GM21423 (cell line): ENCODE data around the gene BMPR1B.

Source experiments
- ATAC-seq: cut with Tn5 transposase; IDR thresholded peaks from one replicate; pipeline ENCODE4 v1.9.1; 2021; ENCODE audit warnings: mild to moderate bottlenecking, moderate library complexity; ENCODE audit not compliant: unreplicated experiment

The BMPR1B gene

DNA sequence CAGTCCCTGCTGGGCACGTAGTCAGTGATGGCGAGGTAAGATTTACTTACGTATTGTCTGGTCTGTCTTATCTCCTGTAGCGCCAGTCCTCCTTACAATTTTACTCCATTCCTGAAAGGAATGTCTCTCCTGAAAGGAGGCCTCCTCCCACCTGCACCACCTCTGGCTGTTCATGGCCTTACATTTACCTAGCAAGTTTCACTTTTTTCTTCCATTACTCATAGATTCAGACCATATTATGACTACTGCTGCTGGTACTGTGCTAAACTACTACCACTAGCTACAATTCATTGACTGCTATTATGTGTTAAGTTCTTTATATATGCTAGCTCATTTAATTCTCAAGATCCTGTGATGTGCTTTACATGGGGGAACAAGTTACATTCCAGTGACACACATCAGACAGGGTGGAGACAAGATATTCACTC, 189.9 kb downstream of the BMPR1B start:
- ATAC-seq: no peak

- no peak for ATAC-seq
Observed at GRCh38 chr4:94954251-94954650, 196.5 kb downstream of the BMPR1B start.

DNA sequence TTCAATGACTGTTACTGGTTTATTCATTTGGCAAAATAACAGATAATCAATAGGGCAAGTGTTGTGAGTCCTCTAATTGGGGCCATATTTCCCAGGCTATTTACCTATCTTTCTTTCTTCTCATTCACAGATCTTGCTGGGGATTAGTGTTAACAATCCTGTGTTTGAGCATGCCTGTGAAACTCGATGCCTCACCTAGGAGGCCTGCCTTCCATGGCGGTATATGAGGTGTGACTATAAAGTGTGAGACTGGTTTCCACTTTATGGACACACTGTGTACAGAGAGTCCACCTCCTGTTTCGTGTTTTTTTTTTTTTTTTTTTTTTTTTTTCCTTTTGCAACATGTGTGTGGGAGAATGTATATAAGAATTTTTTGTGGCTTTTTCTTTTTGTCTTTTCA, 199.3 kb downstream of the BMPR1B start:
- no peak for ATAC-seq

- ATAC-seq: no peak
Observed at GRCh38 chr4:94959307-94959706, 201.6 kb downstream of the BMPR1B start.

DNA sequence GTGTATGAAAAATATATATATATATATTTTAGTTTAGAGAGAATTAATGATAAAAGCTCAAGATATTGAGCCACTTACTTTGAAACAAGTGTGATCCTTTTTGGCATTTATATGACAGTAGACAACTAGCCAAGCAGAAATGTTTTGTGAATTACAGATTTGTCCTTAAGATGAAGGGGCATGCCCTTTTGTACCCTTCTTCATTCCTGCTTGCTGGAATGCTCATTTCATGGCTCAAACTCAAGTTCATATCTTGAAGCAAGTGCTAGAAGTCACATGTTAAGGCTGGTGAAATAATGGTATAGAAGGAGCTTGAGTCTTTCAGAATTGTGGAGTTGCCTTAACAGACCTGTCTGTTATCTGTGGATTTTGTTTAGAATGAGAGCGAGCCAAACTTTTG, 203.0 kb downstream of the BMPR1B start:
- no peak for ATAC-seq

GRCh38 chr4:94961420-94961819, 203.7 kb downstream of the BMPR1B start:
- no peak for ATAC-seq

DNA sequence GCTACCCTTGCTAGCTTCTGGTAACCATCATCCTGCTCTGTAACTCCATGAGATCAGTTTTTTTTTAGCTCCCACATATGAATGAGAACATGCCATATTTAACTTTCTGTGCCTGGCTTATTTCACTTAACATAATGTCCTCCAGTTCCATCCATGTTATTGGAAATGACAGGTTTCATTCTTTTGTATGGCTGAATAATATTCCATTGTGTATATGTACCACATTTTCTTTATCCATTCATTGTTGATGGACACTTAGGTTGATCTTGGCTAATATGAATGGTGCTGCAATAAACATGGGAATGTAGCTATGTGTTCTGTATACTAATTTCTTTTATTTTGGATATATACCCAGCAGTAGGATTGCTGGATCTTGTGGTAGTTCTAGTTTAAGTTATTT, 204.7 kb downstream of the BMPR1B start:
- no peak for ATAC-seq

DNA sequence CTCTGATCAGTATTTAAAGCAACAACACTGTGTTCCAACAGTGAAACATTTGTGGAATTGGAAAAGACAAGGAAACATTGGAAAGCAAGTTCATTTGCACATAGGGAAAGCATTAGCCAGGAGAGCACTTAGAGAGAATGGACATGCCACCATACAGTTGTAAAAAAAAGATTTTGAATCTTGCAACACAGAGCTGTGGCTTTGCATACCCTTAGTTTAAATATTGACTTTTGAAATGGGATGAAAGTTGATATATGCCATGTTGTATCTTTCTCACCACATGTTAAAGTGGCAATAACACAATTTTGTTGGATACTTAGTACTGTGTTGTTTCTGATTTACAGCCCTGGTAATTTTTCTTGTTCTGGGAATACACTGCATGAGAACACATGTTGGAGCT, 208.1 kb downstream of the BMPR1B start:
- no peak for ATAC-seq

DNA sequence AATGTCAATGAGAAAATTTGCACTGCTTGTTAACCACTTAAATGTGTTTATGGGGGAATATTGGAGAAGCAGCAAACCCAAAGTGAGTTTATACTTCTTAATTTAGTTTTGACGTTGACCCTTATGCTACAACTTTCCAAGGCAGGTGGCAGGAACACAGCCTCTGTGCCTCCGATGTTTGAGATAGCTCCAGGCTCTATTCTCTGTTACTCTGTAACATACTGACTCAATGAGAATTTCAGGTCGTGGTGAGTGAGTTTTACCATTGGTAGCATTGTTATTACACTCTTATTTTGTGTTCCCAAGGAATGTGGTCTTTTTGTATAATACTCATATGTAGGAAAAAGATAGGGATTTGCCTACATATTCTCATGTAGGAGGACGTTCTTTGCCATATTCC, 210.7 kb downstream of the BMPR1B start:
- no peak for ATAC-seq

GRCh38 chr4:94970650-94971049, 212.9 kb downstream of the BMPR1B start:
- no peak for ATAC-seq

DNA sequence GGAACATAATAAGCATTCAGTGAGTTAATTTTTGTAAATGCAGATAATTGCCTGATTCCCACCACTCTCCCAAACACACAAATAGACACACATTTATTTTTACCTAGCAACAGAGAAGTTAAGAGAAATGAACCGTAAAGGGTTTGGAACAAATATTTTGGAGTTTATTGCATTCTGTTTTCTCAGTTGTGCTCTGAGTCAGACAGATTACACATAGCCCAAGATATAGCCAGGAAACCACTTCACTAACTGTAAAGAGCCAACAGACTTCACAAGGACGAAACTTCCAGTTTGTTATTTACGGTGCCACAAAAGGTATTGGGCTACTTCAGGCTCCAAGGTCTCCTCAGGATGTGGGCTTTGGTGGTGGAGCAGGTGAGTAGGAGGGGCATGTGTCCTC, 217.0 kb downstream of the BMPR1B start:
- ATAC-seq: no peak

GRCh38 chr4:94976371-94977011, 218.7 kb downstream of the BMPR1B start:
- ATAC-seq: no peak

GRCh38 chr4:94978904-94979303, 221.1 kb downstream of the BMPR1B start:
- no peak for ATAC-seq

GRCh38 chr4:94979621-94980020, 221.9 kb downstream of the BMPR1B start:
- ATAC-seq: no peak

DNA sequence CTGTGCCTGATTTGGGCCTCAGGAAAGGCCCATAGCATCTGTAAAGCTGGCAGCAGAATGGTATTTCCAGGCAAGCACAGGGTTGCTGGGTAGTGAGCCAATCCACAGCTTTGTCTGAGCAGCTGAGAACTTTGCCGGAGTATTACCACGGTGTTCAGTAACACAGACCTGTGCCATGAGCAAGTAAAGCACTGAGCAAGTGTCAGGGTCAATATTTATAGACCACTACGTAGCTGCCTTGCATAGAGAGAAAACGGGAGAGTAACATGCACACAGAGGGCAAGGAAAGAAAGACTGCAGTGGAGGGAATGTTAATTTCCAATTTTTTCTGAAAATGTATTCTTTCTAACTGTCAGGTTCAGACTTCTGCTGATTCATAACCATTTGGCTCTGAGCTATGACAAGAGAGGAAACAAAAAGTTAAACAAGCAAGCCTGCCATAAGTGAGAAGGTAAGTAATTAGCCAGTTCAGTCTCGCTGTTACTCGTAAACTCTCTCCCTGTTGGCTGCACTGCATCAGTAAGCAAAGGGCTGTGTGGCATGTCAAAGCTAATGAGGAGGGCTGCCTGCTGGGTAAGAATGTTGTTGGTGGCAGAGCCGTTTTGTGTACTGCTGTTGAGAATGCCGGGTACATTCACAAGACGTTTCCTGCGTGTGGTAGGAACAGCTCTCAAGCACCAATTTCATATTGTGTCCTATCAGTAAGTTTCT, 238.1 kb downstream of the BMPR1B start:
- peak; percentile 61 for ATAC-seq

DNA sequence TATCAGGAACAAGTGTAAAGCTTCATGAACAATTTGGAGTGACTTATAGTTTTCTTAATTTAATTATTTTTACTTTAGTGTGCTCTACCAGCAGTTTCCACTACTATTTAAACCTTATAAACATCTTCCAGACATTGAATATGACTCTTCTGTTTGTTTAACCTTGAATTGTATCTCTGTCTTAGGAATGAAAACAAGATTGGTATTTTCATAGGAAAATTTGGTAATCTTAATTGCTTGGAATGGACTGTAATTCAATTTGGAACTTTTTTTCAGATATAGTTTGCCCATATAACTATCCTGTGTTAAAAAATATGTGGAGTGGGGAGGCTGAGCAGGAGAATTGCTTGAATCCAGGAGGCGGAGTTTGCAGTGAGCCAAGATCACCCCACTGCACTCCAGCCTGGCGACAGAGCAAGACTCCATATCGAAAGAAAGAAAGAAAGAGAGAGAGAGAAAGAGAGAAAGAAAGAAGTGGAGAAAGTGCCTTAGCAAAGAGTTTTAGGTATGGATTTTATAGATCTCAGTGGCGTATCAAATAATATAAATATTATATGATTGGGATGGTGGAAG, 242.4 kb downstream of the BMPR1B start:
- no peak for ATAC-seq

- no peak for ATAC-seq
Observed at GRCh38 chr4:95004912-95005311, 247.2 kb downstream of the BMPR1B start.

GRCh38 chr4:95007998-95008397, 250.2 kb downstream of the BMPR1B start:
- ATAC-seq: no peak

GRCh38 chr4:95013236-95013635, 255.5 kb downstream of the BMPR1B start:
- no peak for ATAC-seq

DNA sequence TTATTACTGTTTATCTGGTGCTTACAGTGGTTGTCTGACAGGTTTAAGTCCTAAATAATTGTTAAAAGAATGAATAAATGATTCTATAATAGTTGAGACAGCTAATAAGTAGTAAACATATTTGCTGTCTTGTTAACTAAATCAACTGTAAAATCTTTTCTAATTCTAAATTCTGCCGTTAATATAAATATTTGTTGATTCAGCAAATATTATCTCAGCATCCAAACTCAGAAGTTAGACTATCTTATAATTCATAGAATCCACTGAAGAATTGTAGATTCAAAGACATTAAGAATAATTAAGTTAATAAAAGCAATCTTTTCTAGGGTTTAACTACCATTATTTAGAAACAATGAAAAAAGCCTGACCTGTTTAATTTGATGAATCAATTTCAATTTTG, 256.3 kb downstream of the BMPR1B start:
- ATAC-seq: no peak

- ATAC-seq: no peak
Observed at GRCh38 chr4:95017305-95018064, 259.7 kb downstream of the BMPR1B start.

- no peak for ATAC-seq
Observed at GRCh38 chr4:95018785-95019184, 261.0 kb downstream of the BMPR1B start.
